ENCODE results near the gene TRIM56. TPM values are rescaled to one million over a fixed set of nuclear protein-coding genes. Genes with fewer than 3 reads are reported as not detected.
"Not testable (repeated sequence)": the region's sequence is repeated elsewhere in the genome, so short reads cannot be mapped to it uniquely, and the experiment has no call there.

TRIM56 gene
- polyA plus RNA-seq, 2 donors = 6.2 to 13.5 TPM

DNA sequence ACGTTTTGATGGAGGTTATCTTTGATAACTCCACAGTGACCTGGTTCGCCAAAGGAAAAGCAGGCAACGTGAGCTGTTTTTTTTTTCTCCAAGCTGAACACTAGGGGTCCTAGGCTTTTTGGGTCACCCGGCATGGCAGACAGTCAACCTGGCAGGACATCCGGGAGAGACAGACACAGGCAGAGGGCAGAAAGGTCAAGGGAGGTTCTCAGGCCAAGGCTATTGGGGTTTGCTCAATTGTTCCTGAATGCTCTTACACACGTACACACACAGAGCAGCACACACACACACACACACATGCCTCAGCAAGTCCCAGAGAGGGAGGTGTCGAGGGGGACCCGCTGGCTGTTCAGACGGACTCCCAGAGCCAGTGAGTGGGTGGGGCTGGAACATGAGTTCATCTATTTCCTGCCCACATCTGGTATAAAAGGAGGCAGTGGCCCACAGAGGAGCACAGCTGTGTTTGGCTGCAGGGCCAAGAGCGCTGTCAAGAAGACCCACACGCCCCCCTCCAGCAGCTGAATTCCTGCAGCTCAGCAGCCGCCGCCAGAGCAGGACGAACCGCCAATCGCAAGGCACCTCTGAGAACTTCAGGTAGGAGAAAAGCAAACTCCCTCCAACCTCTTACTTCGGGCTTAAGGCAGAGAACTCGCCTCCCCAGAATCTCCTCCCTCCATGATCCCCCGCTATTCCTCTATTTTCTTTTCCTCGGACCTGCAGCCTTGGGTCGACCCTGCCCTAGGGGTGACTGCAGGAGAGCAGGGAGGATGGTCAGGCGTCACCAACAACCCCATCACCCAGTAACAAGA is 41.6 kb downstream of the TRIM56 start, which contains the start of gene SERPINE1:
Gene SERPINE1, plus strand, starts transcription at position 454 of the 809 bp plus-strand sequence. CDS start 1,290 bp downstream, outside the sequence.
- Histone ChIP-seq H3K36me3 (ENCODE audit: control insufficient read depth in 2 of 2, insufficient read depth in 2 of 2, low read length in 1 of 2) (no peaks in the 10 kb centered on the region), H3K27ac (ENCODE audit: low read depth in 2 of 2, low read length in 1 of 2) (peak within 1 kb of the TSS; percentile 62 to 78), H3K27me3 (ENCODE audit: control insufficient read depth in 1 of 2, insufficient read depth in 2 of 2, low read length in 2 of 2) (no peaks in the 10 kb centered on the region), H3K9me3 (ENCODE audit: control insufficient read depth in 2 of 2, insufficient read depth in 1 of 2, low read depth in 1 of 2, low read length in 1 of 2) (no peaks in the 10 kb centered on the region), H3K4me1 (ENCODE audit: control insufficient read depth in 2 of 2, insufficient read depth in 2 of 2, low read length in 1 of 2) (peaks cover 9 to 20% of the 10 kb centered on the region in 2 donors), H3K4me3 (ENCODE audit: low read depth in 1 of 2, low read length in 2 of 2) (peak within 1 kb of the TSS in 1 of 2 donors; percentile 34)
- 5 to 7% methylated on average over 21 to 22 of the region's 22 CpGs for WGBS, 2 donors

GRCh38 chr7:101127460-101128039 is 42.3 kb downstream of the TRIM56 start:
- Histone ChIP-seq H3K4me1 (ENCODE audit: control insufficient read depth in 2 of 2, insufficient read depth in 2 of 2, low read length in 1 of 2) (peaks cover 9 to 17% of the 10 kb centered on the region in 2 donors), H3K4me3 (ENCODE audit: low read depth in 1 of 2, low read length in 2 of 2) (peak overlapping the region in 1 of 2 donors; percentile 34), H3K27me3 (ENCODE audit: control insufficient read depth in 1 of 2, insufficient read depth in 2 of 2, low read length in 2 of 2) (no peaks in the 10 kb centered on the region), H3K27ac (ENCODE audit: low read depth in 2 of 2, low read length in 1 of 2) (peak overlapping the region; percentile 42 to 78), H3K36me3 (ENCODE audit: control insufficient read depth in 2 of 2, insufficient read depth in 2 of 2, low read length in 1 of 2) (no peaks in the 10 kb centered on the region), H3K9me3 (ENCODE audit: control insufficient read depth in 2 of 2, insufficient read depth in 1 of 2, low read depth in 1 of 2, low read length in 1 of 2) (no peaks in the 10 kb centered on the region)
- 72 to 81% methylated on average over 3 of the region's 3 CpGs for WGBS, 2 donors

- no peaks in the 10 kb centered on the region for H3K36me3 ChIP-seq (ENCODE audit: control insufficient read depth in 2 of 2, insufficient read depth in 2 of 2, low read length in 1 of 2)
- H3K4me1 ChIP-seq (ENCODE audit: control insufficient read depth in 2 of 2, insufficient read depth in 2 of 2, low read length in 1 of 2) = peaks cover 9 to 17% of the 10 kb centered on the region in 2 donors
- H3K27me3 ChIP-seq (ENCODE audit: control insufficient read depth in 1 of 2, insufficient read depth in 2 of 2, low read length in 2 of 2) = no peaks in the 10 kb centered on the region
- H3K27ac ChIP-seq (ENCODE audit: low read depth in 2 of 2, low read length in 1 of 2) = no peak overlapping the region
- no peak overlapping the region for H3K4me3 ChIP-seq (ENCODE audit: low read depth in 1 of 2, low read length in 2 of 2)
- 71 to 81% methylated on average over 14 of the region's 14 CpGs for WGBS, 2 donors
- H3K9me3 ChIP-seq (ENCODE audit: control insufficient read depth in 2 of 2, insufficient read depth in 1 of 2, low read depth in 1 of 2, low read length in 1 of 2) = no peaks in the 10 kb centered on the region
These were observed 43.0 kb downstream of the TRIM56 start for GRCh38 chr7:101128040-101128834.

- Histone ChIP-seq H3K27ac (ENCODE audit: low read depth in 2 of 2, low read length in 1 of 2) (no peak overlapping the region), H3K4me1 (ENCODE audit: control insufficient read depth in 2 of 2, insufficient read depth in 2 of 2, low read length in 1 of 2) (peaks cover 9 to 17% of the 10 kb centered on the region in 2 donors), H3K27me3 (ENCODE audit: control insufficient read depth in 1 of 2, insufficient read depth in 2 of 2, low read length in 2 of 2) (no peaks in the 10 kb centered on the region), H3K36me3 (ENCODE audit: control insufficient read depth in 2 of 2, insufficient read depth in 2 of 2, low read length in 1 of 2) (peaks cover 0 to 3% of the 10 kb centered on the region in 2 donors), H3K9me3 (ENCODE audit: control insufficient read depth in 2 of 2, insufficient read depth in 1 of 2, low read depth in 1 of 2, low read length in 1 of 2) (no peaks in the 10 kb centered on the region), H3K4me3 (ENCODE audit: low read depth in 1 of 2, low read length in 2 of 2) (no peak overlapping the region)
- WGBS, 2 donors = 89 to 91% methylated on average over 3 of the region's 3 CpGs
These were observed 44.4 kb downstream of the TRIM56 start for GRCh38 chr7:101129603-101130117.

DNA sequence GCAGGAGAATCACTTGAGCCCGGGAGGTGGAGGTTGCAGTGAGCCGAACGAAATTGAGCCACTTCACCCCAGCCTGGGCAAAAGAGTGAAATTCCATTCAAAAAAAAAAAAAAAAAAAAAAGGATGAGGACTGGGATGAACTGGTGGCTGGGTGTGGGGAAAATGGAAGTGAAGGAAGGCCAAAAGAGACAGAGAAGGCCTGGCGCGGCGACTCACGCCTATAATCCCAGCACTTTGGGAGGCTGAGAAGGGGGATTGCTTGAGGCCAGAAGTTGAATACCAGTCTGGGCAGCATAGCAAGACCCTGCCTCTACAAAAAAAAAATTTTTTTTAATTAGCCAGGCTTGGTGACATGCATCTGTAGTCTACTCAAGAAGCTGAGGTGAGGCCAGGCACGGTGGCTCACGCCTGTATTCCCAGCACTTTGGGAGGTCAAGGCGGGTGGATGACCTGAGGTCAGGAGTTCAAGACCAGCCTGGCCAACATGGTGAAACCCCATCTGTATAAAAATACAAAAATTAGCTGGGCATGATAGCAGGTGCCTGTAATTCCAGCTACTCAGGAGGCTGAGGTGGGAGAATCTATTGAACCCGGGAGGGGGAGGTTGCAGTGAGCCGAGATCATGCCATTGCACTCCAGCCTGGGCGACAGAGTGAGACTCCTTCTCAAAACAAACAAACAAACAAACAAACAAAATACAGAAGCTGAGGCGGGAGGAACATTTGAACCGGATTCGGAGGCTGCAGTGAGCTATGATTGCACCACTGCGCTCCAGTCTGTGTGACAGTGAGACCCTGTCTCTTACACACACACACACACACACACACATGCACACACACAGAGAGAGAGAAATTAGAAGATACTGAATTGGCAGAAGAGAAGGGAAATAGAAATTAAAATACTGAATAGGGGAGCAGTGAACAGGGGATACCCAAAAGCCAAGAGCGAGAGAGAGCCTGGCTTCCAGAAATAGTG is 47.6 kb downstream of the TRIM56 start:
- H3K27ac ChIP-seq (ENCODE audit: low read depth in 2 of 2, low read length in 1 of 2); H3K4me1 ChIP-seq (ENCODE audit: control insufficient read depth in 2 of 2, insufficient read depth in 2 of 2, low read length in 1 of 2); H3K36me3 ChIP-seq (ENCODE audit: control insufficient read depth in 2 of 2, insufficient read depth in 2 of 2, low read length in 1 of 2); H3K9me3 ChIP-seq (ENCODE audit: control insufficient read depth in 2 of 2, insufficient read depth in 1 of 2, low read depth in 1 of 2, low read length in 1 of 2); H3K27me3 ChIP-seq (ENCODE audit: control insufficient read depth in 1 of 2, insufficient read depth in 2 of 2, low read length in 2 of 2); H3K4me3 ChIP-seq (ENCODE audit: low read depth in 1 of 2, low read length in 2 of 2): not testable (repeated sequence)
- WGBS, 2 donors = 88 to 89% methylated on average over 18 of the region's 18 CpGs

DNA sequence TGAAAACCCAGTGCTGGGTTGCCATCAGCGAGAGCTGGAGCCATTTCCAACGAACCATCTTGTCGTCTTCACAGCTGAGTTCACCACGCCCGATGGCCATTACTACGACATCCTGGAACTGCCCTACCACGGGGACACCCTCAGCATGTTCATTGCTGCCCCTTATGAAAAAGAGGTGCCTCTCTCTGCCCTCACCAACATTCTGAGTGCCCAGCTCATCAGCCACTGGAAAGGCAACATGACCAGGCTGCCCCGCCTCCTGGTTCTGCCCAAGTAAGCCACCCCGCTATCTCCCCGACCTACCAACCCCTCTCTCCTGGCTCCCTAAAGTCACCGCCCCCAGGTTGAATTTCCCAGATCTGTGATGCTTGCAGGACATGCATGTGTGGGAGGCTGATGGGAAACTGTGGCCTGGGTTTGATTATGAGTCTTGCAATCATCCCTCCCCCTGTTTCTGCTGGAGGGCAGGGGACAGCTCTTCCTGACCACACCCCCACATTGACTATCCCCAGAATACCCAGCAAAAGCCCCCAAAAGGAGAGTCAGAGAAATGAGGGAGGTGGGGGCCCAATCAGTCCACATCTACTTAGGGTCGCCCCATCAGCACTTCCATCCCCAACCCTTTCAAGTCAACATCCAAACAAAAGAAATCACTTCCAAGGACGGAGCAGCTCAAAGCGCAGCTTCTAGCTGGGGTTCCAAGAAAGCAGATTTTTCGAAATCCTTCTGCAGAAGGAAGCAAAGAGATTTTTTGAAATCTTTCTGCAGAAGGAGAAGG is 48.5 kb downstream of the TRIM56 start:
- H3K4me1 ChIP-seq (ENCODE audit: control insufficient read depth in 2 of 2, insufficient read depth in 2 of 2, low read length in 1 of 2) = peaks cover 2 to 3% of the 10 kb centered on the region in 2 donors
- H3K27ac ChIP-seq (ENCODE audit: low read depth in 2 of 2, low read length in 1 of 2) = no peak overlapping the region
- no peaks in the 10 kb centered on the region for H3K9me3 ChIP-seq (ENCODE audit: control insufficient read depth in 2 of 2, insufficient read depth in 1 of 2, low read depth in 1 of 2, low read length in 1 of 2)
- H3K27me3 ChIP-seq (ENCODE audit: control insufficient read depth in 1 of 2, insufficient read depth in 2 of 2, low read length in 2 of 2) = no peaks in the 10 kb centered on the region
- H3K36me3 ChIP-seq (ENCODE audit: control insufficient read depth in 2 of 2, insufficient read depth in 2 of 2, low read length in 1 of 2) = peaks cover 0 to 3% of the 10 kb centered on the region in 2 donors
- WGBS, 2 donors = 74 to 84% methylated on average over 15 of the region's 15 CpGs
- H3K4me3 ChIP-seq (ENCODE audit: low read depth in 1 of 2, low read length in 2 of 2) = no peak overlapping the region

DNA sequence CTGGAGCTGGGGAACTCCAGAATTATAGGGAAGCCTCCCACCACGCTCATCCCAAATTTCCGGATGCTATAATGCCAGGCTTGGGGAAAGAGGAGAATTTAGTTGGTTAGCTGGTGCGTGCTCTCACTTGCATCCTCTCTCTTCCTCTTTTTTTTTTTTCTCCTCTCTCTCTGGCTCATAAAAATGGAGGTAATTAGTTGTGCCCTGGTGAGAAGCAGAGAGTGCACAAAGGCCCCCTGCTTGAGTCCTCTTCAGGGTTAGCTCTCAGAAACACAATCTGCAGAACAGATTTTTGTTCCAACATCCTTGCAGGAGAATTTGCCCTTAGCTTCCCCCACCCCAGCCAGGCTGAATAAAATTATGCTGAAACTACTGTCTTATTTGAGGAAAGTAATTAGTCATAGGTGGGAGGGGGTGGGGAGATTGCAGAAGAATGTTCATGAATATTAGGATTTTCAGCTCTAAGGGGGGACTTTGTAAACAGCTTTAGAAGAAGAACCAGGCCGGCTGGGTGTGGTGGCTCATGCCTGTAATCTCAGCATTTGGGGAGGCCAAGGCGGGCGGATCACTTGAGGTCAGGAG is 49.2 kb downstream of the TRIM56 start:
- Histone ChIP-seq H3K9me3 (ENCODE audit: control insufficient read depth in 2 of 2, insufficient read depth in 1 of 2, low read depth in 1 of 2, low read length in 1 of 2) (no peaks in the 10 kb centered on the region), H3K4me3 (ENCODE audit: low read depth in 1 of 2, low read length in 2 of 2) (no peak overlapping the region), H3K36me3 (ENCODE audit: control insufficient read depth in 2 of 2, insufficient read depth in 2 of 2, low read length in 1 of 2) (peaks cover 0 to 3% of the 10 kb centered on the region in 2 donors), H3K27ac (ENCODE audit: low read depth in 2 of 2, low read length in 1 of 2) (no peak overlapping the region), H3K27me3 (ENCODE audit: control insufficient read depth in 1 of 2, insufficient read depth in 2 of 2, low read length in 2 of 2) (no peaks in the 10 kb centered on the region), H3K4me1 (ENCODE audit: control insufficient read depth in 2 of 2, insufficient read depth in 2 of 2, low read length in 1 of 2) (peaks cover 2 to 3% of the 10 kb centered on the region in 2 donors)
- 75 to 79% methylated on average over 6 of the region's 6 CpGs for WGBS, 2 donors

- Histone ChIP-seq H3K27ac (ENCODE audit: low read depth in 2 of 2, low read length in 1 of 2) (peak overlapping the region in 1 of 2 donors; percentile 63), H3K4me3 (ENCODE audit: low read depth in 1 of 2, low read length in 2 of 2) (no peak overlapping the region), H3K27me3 (ENCODE audit: control insufficient read depth in 1 of 2, insufficient read depth in 2 of 2, low read length in 2 of 2) (no peaks in the 10 kb centered on the region), H3K9me3 (ENCODE audit: control insufficient read depth in 2 of 2, insufficient read depth in 1 of 2, low read depth in 1 of 2, low read length in 1 of 2) (no peaks in the 10 kb centered on the region), H3K36me3 (ENCODE audit: control insufficient read depth in 2 of 2, insufficient read depth in 2 of 2, low read length in 1 of 2) (peaks cover 0 to 3% of the 10 kb centered on the region in 2 donors), H3K4me1 (ENCODE audit: control insufficient read depth in 2 of 2, insufficient read depth in 2 of 2, low read length in 1 of 2) (peaks cover 2 to 3% of the 10 kb centered on the region in 2 donors)
- 71 to 78% methylated on average over 9 of the region's 9 CpGs for WGBS, 2 donors
These were observed 52.5 kb downstream of the TRIM56 start for GRCh38 chr7:101137651-101138212.

Measured in esophagus (tissue), 2 donors.